Measurements from ENCODE around the gene AIFM2.
"Not testable (repeated sequence)": the region's sequence is repeated elsewhere in the genome, so short reads cannot be mapped to it uniquely, and the experiment has no call there.

The AIFM2 gene

GRCh38 chr10:70132098-70133029 is at the start of gene AIFM2:
TSS of gene AIFM2 (minus strand) at chr10:70132825. CDS start at chr10:70124084, 8,741 bp downstream.
- DNase-seq = peak; percentile 17

GRCh38 chr10:70179209-70179608 is 46.6 kb upstream of the AIFM2 start:
- not testable (repeated sequence) for DNase-seq

- no peak for DNase-seq
Measured at GRCh38 chr10:70178139-70178725, 45.6 kb upstream of the AIFM2 start.

GRCh38 chr10:70176441-70176840 is 43.8 kb upstream of the AIFM2 start:
- no peak for DNase-seq

GRCh38 chr10:70175516-70175915 is 42.9 kb upstream of the AIFM2 start:
- DNase-seq = no peak

- DNase-seq = no peak
Measured at GRCh38 chr10:70174058-70174741, 41.6 kb upstream of the AIFM2 start.

- DNase-seq = no peak
Measured at GRCh38 chr10:70169649-70170364, 37.2 kb upstream of the AIFM2 start.

GRCh38 chr10:70169011-70169410 is 36.4 kb upstream of the AIFM2 start:
- no peak for DNase-seq

GRCh38 chr10:70167246-70167645 is 34.6 kb upstream of the AIFM2 start:
- no peak for DNase-seq

- DNase-seq = no peak
Measured at GRCh38 chr10:70166394-70166793, 33.8 kb upstream of the AIFM2 start.

GRCh38 chr10:70164163-70164562 is 31.5 kb upstream of the AIFM2 start:
- DNase-seq = no peak

GRCh38 chr10:70163448-70163847 is 30.8 kb upstream of the AIFM2 start:
- no peak for DNase-seq

- DNase-seq = no peak
Measured at GRCh38 chr10:70162892-70163201, 30.2 kb upstream of the AIFM2 start.

- DNase-seq = no peak
Measured at GRCh38 chr10:70162151-70162891, 29.7 kb upstream of the AIFM2 start.

GRCh38 chr10:70160798-70161197 is 28.2 kb upstream of the AIFM2 start:
- DNase-seq = no peak

GRCh38 chr10:70159366-70159765 is 26.7 kb upstream of the AIFM2 start:
- not testable (repeated sequence) for DNase-seq

GRCh38 chr10:70158113-70158512 is 25.5 kb upstream of the AIFM2 start:
- DNase-seq = no peak

- no peak for DNase-seq
Measured at GRCh38 chr10:70155255-70155838, 22.7 kb upstream of the AIFM2 start.

- no peak for DNase-seq
Measured at GRCh38 chr10:70148516-70148915, 15.9 kb upstream of the AIFM2 start.

GRCh38 chr10:70147259-70147625 is 14.6 kb upstream of the AIFM2 start:
- DNase-seq = no peak

- peak; percentile 96 for DNase-seq
Measured at GRCh38 chr10:70146489-70147258, 14.0 kb upstream of the AIFM2 start, which contains the start of gene TYSND1. TSS of gene TYSND1 (minus strand) at chr10:70146700. CDS start at chr10:70146586, 114 bp downstream.
